HG02981 (cell line): Measurements from ENCODE around the gene PIP5K1B.
"Not testable (repeated sequence)": the region's sequence is repeated elsewhere in the genome, so short reads cannot be mapped to it uniquely, and the experiment has no call there.

Source experiments
- ATAC-seq: cut with Tn5 transposase; IDR thresholded peaks from one replicate; pipeline ENCODE4 v1.9.1; 2021; ENCODE audit warnings: mild to moderate bottlenecking, moderate library complexity; ENCODE audit not compliant: unreplicated experiment

Gene PIP5K1B

DNA sequence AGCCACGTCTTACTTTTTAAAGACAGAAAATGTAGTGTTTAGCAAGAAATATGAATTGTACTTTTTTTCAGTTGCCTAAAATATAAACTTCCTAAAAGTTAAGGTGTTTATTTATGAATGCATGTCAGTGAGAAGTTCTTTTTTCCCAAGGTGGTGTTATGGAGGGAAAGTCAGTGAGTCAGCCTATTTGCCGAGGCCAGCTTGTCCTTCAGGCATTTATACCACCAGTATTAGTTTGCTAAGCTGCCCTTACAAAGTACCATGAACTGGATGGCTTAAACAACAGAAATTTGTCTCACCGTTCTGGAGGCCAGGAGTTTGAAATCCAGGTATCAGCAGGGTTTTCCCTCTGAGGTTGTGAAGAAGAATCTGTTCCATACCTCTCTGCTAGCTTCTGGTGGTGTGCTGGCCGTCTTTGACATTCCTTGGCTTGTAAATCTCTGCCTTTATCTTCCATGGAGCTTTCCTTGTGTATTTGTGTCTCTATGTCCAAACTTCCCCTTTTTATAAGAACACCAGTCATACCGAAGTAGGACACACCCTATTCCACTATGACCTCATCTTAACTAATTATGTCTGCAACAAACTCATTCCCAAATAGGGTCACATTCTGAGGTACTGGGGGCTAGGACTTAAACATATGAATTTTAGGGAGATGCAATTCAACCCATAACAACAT, 270.5 kb downstream of the PIP5K1B start:
- no peak for ATAC-seq

DNA sequence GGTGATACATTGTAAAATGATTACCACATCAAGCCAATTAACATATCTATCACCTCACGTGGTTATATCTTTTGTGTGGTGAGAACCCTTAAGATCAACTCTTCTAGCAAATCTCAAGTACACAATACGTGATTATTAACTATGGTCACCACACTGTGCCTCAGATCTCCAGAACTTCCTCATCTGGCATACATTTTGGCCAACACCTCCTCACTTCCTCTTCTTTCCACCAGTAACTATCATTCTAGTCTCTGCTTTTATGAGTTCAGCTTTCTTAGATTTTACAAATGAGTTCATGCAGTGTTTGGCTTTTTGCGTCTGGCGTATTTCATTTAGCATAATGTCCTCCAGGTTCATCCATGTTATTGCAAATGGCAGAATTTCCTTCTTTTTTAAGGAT, 273.0 kb downstream of the PIP5K1B start:
- ATAC-seq: peak; percentile 40

DNA sequence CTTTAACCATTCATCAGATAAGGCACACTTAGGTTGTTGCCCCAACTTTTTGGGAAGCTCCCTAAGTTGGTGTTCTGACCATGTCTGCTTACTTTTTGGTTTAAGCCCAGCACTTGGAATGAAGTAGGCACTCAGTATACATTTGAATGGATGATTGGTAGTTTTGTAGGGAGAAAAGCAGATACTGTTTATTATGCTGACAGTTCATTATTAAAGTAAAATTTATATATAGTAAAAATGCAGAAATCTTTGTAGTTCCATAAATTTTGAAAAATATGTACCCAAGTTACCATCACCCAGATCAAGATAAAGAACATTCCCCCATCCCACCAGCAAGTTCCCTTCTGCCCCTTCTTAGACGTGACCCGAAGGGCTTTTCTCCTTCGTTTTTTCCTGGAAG, 273.5 kb downstream of the PIP5K1B start:
- no peak for ATAC-seq

DNA sequence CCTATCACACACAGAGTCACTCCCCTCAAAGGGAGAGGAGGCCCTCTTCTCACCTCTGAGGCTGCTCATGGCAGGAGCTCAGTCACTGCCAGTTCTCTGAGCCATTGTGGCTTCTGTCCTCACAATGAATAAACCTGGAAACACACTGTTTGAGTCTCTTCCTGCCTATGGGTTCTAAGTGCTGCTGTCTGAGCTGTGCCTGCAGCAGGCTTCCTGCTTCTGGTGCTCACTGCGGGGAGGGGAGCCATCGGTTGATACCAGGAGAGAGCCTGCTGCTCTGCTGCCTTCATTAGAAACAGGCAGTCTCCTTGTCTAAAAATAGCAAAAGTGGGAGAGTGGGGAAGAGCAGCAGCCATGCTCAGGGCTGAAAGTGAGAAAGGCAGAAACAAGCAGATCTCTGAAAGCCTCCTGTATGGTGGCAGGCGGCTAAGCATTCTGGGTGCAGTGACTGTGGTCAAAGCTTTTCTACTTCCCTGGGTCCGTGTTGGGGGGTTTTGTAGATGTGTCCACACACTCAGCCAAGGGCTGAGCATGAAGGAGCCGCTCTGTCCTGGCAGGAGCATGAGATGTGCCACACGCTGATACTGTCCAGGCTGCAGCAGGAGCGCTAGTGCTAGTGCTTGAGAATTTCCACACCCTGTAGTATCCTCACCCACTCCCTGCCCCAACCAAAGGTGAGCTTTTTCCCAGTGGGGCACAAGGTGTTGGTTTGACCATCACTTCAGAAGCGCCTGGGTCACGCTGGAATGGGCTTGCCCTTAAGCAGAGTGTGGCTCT, 274.7 kb downstream of the PIP5K1B start:
- peak; percentile 20 for ATAC-seq

DNA sequence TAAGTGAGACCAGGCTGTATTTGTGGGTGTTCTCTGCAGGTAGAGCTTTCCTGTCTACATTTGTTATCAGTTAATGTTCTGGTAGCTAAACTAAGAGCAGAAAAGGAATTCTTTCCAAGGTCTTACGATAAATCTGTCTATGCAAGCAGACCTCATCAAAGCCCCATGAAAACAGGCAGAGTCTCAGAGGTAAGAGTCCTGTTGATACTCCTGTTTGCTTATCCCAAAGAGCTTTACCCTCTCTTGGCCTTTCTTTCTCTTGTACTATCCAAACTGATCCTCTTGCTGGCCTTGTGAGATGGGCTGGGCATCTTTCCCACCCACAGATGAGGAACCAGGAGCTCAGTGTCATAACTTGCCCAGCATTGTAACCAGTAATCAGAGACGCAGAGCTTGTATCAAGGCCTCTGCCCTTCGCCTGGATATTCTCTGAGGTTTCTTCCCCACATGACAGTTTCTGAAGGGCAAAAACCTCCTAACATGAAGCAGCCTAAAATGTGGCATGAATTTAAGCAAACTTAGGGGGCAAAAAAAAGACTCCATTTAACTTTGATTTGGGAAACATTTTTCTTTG, 275.4 kb downstream of the PIP5K1B start:
- no peak for ATAC-seq

DNA sequence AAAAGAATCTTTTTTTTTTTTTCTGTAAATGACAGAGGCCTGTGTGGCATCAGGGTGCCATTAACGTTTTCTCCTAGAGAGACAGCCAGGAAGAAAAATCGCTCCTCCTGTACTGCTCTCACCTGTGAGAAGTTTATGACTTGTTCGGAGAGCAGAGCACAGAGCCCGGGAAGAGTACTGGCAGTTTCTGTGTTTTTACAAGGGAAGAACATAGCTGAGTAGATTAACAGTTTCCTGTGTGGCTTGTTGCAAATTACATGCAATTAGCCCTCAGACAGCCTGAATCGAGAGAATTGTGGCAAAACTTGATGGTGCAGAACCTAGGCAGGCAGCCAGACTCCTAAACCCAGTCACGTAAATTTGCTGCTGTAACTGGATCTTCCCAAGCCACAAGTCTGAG, 276.7 kb downstream of the PIP5K1B start:
- ATAC-seq: no peak

DNA sequence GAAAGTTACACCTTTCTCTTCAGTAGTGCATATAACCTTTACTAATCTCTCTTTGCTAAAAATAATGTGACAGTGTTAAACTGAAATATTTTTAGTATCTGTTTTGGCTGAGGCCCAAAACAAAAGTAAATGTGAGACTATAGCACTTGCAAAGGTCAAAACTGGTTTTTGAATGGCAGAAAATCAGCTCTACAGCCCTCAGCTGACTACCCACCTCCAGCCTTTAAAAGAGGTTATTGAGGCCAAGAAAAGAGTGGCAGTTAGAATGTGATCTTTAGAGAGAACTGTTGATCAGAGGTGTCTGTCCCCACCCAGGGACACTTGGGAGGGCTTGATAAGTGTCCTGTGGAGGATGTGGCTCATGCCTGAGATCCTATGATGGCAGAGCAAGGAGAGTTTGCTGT, 278.0 kb downstream of the PIP5K1B start:
- no peak for ATAC-seq

DNA sequence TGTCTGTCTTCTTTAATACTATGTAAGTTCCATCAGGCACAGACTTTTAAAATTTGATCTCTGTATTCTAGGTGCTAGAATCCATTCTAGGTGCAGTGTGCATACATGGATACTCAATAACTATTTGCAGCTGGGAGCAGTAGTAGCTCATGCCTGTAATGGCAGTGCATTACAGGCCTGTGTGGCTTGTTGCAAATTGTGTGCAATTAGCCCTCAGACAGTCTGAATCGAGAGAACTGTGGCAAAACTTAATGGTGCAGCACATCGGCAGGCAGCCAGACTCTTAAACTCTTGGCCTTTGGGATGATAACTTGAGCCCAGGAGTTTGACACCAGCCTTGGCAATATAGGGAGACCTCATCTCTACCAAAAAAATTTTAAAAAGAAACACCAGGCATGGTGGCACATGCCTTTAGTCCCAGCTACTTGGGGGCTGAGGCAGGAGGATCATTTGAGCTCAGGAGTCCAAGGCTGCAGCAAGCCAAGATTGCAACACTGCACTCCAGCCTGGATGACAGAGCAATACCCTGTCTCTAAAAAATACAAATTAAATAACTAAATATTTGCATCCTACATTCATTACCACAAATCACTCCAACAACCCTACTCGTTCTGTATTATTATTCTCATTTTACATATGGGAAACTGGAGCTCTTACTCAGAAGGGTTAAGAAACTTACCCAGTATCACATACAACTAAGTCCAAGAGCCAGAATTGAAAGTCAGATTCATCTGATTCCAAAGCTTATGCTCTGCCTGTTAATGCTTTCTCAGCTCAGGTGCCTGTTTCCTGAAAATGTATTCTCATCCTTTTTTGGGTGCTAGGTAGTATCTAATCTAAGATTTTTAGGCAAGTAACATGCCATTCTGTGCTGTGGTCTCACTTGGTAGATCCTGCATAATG, 278.7 kb downstream of the PIP5K1B start:
- no peak for ATAC-seq

DNA sequence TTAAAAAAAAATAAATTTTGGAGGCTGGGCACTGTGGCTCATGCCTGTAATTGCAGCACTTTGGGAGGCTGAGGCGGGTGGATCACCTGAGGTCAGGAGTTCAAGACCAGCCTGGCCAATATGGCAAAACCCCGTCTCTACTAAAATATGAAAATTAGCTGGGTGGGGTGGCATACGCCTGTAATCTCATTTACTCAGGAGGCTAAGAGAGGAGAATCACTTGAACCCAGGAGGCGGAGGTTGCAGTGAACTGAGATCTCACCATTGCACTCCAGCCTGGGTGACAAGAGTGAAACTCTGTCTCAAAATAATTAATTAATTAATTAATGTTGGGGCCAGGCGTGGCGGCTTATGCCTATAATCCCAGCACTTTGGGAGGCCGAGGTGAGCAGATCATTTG, 281.9 kb downstream of the PIP5K1B start:
- ATAC-seq: not testable (repeated sequence)

DNA sequence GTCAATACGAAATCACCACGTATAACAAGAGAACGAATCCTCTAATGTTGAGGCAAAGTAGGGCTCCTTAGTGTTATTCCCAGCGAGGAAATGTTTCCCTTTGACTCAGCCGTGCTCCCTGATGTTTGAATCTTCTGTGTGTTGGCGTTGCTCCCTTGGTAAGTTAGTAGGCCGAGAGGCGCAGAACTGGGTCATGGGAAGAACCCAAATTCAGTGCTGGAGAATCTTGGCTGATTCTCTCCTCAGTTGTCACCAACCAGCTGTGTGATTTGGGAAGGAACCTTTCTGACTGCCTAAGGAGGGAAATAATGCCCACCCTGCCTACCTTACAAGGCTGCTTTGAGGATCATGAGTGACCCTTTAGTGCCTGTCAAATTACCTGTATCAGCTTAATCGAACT, 286.4 kb downstream of the PIP5K1B start:
- no peak for ATAC-seq

DNA sequence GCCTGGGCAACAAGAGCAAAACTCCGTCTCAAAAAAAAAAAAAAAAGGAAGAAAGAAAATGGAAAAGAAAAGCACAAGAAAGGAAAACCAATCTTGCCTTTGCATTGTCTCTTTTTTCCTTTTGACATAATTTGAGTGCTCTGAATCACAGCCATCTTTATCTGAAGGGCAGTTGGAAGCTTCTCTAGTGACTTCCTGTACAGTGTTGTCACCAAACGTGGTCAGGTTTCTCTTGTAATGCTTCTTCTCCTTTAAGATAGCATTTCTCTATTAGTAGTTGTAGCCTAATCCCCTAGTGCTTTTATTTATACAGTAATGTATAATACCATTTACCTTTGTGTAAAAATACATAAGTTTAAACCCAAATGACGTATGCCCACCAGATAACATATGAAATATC, 290.7 kb downstream of the PIP5K1B start:
- no peak for ATAC-seq

DNA sequence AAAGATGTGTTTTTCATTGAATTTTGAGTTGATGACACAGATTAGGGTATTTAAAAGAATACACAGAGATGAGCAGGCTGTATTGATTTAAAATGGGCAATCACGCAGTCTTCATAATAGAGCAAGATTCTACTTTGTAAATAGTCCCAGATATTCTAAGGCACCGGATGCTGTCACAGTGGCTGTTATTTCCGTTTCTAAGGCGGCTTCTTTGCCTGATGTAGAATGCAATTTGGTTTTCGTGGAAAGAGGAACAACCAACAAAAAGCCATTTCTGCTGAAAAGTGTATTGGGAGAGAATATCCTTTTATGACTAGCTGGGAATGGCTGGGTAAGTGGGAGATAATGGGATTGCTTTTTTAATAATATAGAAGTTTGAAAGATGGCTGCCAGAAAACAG, 291.4 kb downstream of the PIP5K1B start:
- ATAC-seq: no peak

DNA sequence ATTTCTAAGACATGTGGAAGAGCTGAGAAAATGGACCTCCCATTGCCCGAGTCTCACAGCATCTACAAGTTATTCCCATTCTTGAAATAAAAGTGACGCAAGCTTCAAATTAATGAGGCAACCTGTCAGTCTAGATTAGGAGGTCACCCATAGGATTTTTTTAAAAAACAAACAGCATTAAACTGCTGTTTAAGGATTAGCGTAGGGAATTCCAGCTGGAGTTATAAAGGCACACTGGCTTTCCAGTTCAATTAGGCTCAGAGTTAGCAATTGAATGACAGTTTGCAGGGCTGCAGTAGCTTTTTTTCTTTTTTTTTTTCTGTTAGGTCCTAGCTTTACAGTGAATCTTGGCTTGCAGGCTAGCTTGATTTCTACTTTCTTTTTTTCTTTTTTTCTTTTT, 292.6 kb downstream of the PIP5K1B start:
- ATAC-seq: no peak

DNA sequence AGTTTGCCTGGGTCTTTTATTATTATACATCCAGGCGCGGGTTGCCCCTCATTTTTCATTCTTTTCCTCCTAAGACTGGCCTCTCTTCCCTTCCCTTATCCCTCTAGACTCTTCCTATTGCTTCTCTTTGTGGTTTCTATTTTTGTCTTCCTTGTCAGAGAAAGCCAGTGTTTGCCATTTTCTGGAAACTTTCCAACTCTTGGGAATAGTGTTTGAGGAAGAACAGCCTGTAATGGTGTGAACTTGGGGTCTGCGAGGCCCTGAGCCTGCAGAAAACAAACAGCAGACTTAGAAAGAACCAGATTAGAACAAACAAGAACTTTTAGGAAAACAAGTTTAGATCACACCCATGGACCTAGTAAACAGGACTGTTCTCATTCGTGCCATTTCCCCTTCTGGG, 293.3 kb downstream of the PIP5K1B start:
- no peak for ATAC-seq

DNA sequence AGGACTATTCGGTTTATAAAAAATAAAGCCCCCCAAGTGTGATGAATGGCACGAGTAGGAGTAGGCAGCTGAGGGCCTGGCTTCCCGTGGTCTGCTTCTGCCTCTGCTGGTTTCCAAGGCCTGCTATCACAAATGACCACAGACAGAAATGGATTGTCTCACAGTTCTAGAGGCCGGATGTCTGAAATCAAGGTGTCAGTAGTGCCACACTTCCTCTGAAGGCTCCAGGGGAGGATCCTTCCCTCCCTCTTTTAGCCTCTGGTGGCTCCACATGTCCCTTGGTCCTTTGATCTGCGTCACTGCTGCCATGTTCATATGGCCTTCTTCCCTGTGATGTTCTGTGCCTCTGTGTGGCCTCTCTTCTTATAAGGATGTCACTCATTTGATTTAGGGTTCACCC, 293.8 kb downstream of the PIP5K1B start:
- no peak for ATAC-seq

DNA sequence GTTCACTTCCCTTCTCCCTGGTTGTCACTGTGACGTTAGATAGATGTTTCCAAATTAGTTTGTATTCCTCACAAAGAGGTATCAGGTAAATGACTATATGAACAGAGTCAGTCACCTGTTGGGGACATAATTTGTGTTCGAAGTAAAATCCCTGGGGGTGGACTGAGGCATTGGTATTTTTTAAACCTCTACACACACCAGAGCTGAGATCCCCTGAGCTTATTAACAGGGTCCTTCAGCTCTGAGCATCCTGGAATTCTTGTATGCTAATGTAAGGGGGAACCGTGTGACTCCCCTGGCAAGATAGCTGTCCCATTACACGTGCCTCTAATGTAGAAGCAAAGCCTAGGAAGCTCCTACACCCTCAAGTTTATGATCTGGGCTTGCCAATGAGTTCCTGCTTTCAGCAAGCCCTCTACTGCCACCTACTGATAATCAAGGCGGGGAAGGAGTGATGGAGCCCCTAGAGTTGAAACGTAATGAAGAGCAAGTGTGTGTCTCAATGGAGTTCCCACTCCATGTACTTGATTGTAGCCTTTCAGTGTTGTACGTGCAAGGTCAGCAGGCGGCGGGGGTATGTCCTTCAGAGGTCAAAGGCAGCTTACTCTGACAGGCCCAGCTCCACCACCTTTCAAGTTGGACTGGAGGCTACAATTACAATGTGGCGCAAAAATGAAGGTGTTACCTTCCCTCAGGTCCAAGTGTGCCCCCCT, 294.5 kb downstream of the PIP5K1B start:
- peak; percentile 68 for ATAC-seq

DNA sequence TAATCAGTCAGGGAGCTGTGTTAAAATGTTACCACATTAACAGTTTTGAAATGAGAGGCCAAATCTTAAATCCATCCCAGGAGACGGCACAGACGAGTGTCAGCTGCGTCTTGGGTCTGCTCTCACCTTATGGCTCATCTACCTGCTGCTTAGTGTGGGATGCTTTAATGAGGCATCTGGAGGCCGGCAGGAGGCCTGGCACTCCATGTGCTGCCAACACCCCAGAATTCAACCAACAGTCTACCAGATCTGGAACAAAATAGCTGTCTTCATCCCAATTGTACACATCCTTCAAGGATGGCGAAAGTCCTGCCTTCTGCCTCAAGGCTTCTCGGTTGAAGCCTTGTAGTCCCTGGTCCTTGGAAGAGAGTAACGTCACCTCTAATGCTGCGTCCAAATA, 296.9 kb downstream of the PIP5K1B start:
- ATAC-seq: no peak

DNA sequence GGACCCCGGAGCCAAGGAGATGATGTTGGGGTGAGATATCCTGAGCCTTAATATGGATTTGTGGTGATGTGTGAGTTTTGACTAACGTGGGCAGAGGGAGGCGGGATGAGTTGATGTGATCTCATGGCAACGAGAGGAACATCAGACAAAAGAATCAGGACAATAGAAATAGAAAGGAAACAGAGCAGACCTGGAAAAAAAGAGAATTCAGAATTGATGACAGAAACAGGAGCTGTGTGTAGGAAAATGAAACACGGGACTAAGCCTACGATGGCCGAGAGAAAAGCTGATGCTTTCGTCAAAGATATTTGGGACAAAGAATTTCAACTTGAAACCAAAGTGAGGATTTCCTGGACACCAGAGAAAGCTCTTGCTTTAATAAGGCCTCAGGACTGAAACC, 298.0 kb downstream of the PIP5K1B start:
- ATAC-seq: no peak

DNA sequence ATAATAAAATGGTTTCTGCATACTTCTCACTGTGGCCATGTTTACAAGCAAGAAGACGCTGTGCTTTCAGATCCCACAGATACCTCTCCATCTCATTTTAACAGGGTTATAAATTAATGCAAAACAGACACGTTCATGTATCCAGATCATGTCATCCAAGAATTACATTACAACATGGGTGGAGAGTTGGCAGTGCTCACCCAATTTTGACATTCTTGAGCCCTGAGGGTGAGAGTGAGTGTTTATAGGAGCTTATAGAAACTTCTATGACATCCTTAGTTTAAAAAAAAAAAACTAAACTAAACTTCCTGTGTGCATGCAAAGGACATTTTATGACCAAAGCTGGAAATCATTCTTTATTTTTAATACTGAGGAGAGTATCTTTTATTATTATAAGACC, 299.8 kb downstream of the PIP5K1B start:
- no peak for ATAC-seq

DNA sequence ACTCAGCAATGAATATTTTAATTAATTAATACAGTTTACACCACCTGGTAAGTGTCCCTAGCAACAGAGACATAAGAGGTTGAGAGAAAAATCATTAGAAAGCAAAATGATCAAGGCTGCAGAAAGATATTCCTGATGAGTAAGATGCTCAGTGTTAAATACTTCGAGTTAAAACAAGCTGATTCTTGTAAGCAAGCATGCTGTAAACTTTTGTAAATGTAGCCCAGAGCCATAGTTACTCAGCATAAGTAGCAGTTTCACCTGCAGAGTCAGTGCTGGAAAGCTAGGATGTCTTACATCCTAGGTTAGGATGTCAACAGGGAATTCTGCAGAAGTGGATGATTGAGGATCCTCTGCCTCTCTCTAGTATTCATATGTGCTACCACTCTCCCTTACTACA, 304.7 kb downstream of the PIP5K1B start:
- no peak for ATAC-seq
